Testis (tissue), 2 donors: Measurements from ENCODE around the gene ITPK1.

ENCODE experiments used
- CTCF ChIP-seq, 3 experiments: fragments of 450-650 bp in 2 of 3; fragments of 200-600 bp in 1 of 3; sonication (generic) in 1 of 3; IDR thresholded peaks; one replicate each; pipeline ENCODE4 v1.5.1; 2016 to 2019; ENCODE audit warnings: antibody characterized with exemption in 3 of 3, mild to moderate bottlenecking in 2 of 3, moderate library complexity in 1 of 3
- POLR2A ChIP-seq: fragments of 450-650 bp; IDR thresholded peaks from one replicate; pipeline ENCODE4 v1.6.1; 2017; ENCODE audit warnings: antibody characterized with exemption, mild to moderate bottlenecking, moderate library complexity

- TF ChIP-seq POLR2A: no peak
- TF ChIP-seq CTCF (IDR thresholded peaks at IDR 0.05): no peak
Measured at GRCh38 chr14:93005838-93006237, 109.9 kb downstream of the ITPK1 start.
